Naive thymus-derived CD4-positive, alpha-beta T cell (primary cell): ENCODE measurements around the gene LGALSL. TPM values are rescaled to one million over a fixed set of nuclear protein-coding genes. Genes with fewer than 3 reads are reported as not detected.

ENCODE experiments used
- ATAC-seq: fragments of 150-1000 bp; cut with Tn5 transposase; 2 replicates; pipeline ENCODE4 v1.10.0; 2021; ENCODE audit warnings: mild to moderate bottlenecking, moderate library complexity
- CTCF ChIA-PET: fragments of 350-600 bp; sonication (Branson Sonifier 250); formaldehyde crosslinking; loops from one replicate; lab custom pipeline; 2021; ENCODE audit warnings: antibody characterized with exemption; lab: Charles Lee
- POLR2A ChIA-PET: fragments of 350-600 bp; sonication (Branson Sonifier 250); formaldehyde crosslinking; loops from one replicate; lab custom pipeline; 2021; ENCODE audit warnings: antibody characterized with exemption, inconsistent platforms; lab: Charles Lee
- DNase-seq, 9 donors: peaks; one replicate each; pipeline versions ENCODE4 v3.0.0 to v3.0.0-alpha.2; 2020 to 2022; ENCODE audit warnings: mixed read lengths in 1 of 9
- H3K27ac ChIP-seq: one replicate; pipeline ENCODE4 v1.7.0; 2013; ENCODE audit warnings: mild to moderate bottlenecking, low read depth, low read length, moderate library complexity
- H3K27me3 ChIP-seq, 2 donors: one replicate each; pipeline ENCODE4 v1.7.0; 2013; ENCODE audit warnings: low read length in 2 of 2, mild to moderate bottlenecking in 2 of 2, moderate library complexity in 2 of 2; ENCODE audit not compliant: control insufficient read depth in 2 of 2, insufficient read depth in 2 of 2
- H3K36me3 ChIP-seq, 3 experiments: 1 replicate in 2 of 3; 2 replicates in 1 of 3; pipeline ENCODE4 v1.7.0; 2013; ENCODE audit warnings: low read length in 3 of 3, mild to moderate bottlenecking in 3 of 3, moderate library complexity in 1 of 3; ENCODE audit not compliant: insufficient read depth in 3 of 3, control insufficient read depth in 2 of 3
- H3K4me1 ChIP-seq, 2 donors: one replicate each; pipeline ENCODE4 v1.7.0; 2013; ENCODE audit warnings: low read length in 2 of 2, mild to moderate bottlenecking in 2 of 2, moderate library complexity in 1 of 2; ENCODE audit not compliant: control insufficient read depth in 2 of 2, insufficient read depth in 2 of 2
- H3K4me3 ChIP-seq: 2 replicates; pipeline ENCODE4 v1.7.0; 2013; ENCODE audit warnings: mild to moderate bottlenecking, low read length
- H3K9me3 ChIP-seq, 3 experiments: 1 replicate in 2 of 3; 2 replicates in 1 of 3; pipeline ENCODE4 v1.7.0; 2013; ENCODE audit warnings: low read length in 3 of 3; ENCODE audit not compliant: control insufficient read depth in 2 of 3
- H3K27ac Mint-ChIP-seq, 9 donors: one replicate each; pipeline ENCODE4 v1.8.0; 2020 to 2022; ENCODE audit warnings: mixed read lengths in 9 of 9, mild to moderate bottlenecking in 8 of 9, moderate library complexity in 5 of 9, inconsistent platforms in 2 of 9
- H3K27me3 Mint-ChIP-seq, 5 donors: one replicate each; pipeline ENCODE4 v1.8.0; 2021 to 2022; ENCODE audit warnings: mixed read lengths in 5 of 5, mild to moderate bottlenecking in 1 of 5
- H3K36me3 Mint-ChIP-seq, 5 donors: one replicate each; pipeline ENCODE4 v1.8.0; 2020 to 2022; ENCODE audit warnings: mixed read lengths in 5 of 5, mild to moderate bottlenecking in 3 of 5, inconsistent platforms in 1 of 5
- H3K4me1 Mint-ChIP-seq, 7 donors: one replicate each; pipeline ENCODE4 v1.8.0; 2020 to 2022; ENCODE audit warnings: mixed read lengths in 7 of 7, mild to moderate bottlenecking in 3 of 7, inconsistent platforms in 1 of 7
- H3K4me3 Mint-ChIP-seq, 10 donors: one replicate each; pipeline ENCODE4 v1.8.0; 2020 to 2022; ENCODE audit warnings: mild to moderate bottlenecking in 10 of 10, mixed read lengths in 10 of 10, moderate library complexity in 6 of 10, inconsistent platforms in 2 of 10
- H3K9me3 Mint-ChIP-seq, 11 donors: one replicate each; pipeline ENCODE4 v1.8.0; 2020 to 2022; ENCODE audit warnings: mixed read lengths in 11 of 11, mild to moderate bottlenecking in 4 of 11, inconsistent platforms in 1 of 11, moderate library complexity in 1 of 11
- intact Hi-C, 2 donors: fragments of 100-400 bp; cut with micrococcal nuclease; formaldehyde crosslinking; loops; one replicate each; pipeline ENCODE4 v1.15.1; 2023
- polyA plus RNA-seq, 2 donors: library from polyadenylated mRNA; unstranded; fragments of 300-500 nt; fragmentation: Illumina TruSeq; gene quantifications; one replicate each; pipeline ENCODE4 v1.2.3, GENCODE V29; 2021
- total RNA-seq, 6 experiments: library from RNA in 5 of 6; stranded (reverse) in 5 of 6; gene quantifications; 1 replicate in 5 of 6; 2 replicates in 1 of 6; pipeline ENCODE4 v1.2.3 and lab custom pipeline; 2021 to 2026

LGALSL gene
- total and polyA plus RNA-seq, 7 experiments from 2014 or later = 0.11 to 1.5 (median 0.41) TPM; not detected in 1

DNA sequence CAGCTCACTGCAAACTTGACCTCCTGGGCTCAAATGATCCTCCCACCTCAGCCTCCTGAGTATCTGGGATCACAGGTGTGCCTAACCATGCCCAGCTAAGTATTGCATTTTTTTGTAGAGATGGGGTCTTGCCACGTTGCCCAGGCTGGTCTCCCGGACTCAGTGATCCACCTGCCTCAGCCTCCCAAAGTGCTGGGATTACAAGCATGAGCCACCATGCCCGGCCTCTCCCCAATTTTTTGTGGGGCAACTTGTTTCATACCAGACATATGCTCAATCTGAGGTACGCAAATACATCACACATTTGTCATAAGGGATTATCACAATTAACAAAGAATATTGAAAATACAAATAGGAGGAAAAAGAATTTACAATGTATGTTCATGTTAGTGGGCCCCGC, 27.7 kb downstream of the LGALSL start:
- POLR2A ChIA-PET = no interaction called here
- H3K36me3 Mint-ChIP-seq = no peaks in the 10 kb centered on the region
- H3K27me3 Mint-ChIP-seq = peaks cover 0 to 16% (median 0%) of the 10 kb centered on the region in 5 donors

DNA sequence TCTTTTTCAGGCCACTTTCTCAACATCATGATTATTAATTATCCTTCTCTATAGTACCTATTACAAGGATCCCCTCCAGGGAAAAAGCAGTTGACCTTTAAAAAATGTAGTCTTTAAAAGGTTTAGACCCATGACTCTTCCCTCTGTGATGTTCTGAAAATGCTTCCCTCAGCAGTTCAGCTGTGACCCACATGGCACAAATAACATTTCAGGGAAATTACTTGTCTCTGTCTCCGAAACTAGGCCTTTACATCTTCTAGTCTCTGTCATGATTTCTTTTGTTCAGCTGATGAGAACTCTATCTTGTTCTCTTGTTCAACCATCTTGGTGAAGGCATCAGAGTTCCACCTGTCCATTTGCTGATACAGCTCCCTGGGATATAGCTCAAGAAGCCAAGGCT, 28.3 kb downstream of the LGALSL start:
- no peak overlapping the region for H3K27ac Mint-ChIP-seq
- H3K4me1 Mint-ChIP-seq = peaks cover 0 to 36% (median 5%) of the 10 kb centered on the region in 7 donors
- Histone ChIP-seq H3K27me3 (no peaks in the 10 kb centered on the region), H3K4me3 (no peak overlapping the region), H3K36me3 (no peaks in the 10 kb centered on the region), H3K9me3 (no peaks in the 10 kb centered on the region), H3K4me1 (no peaks in the 10 kb centered on the region), H3K27ac (no peak overlapping the region)
- no peaks in the 10 kb centered on the region for H3K36me3 Mint-ChIP-seq
- no peak overlapping the region for H3K4me3 Mint-ChIP-seq
- intact Hi-C loops = no loop called here
- CTCF ChIA-PET = interaction anchor here (0.5 to 2.0 kb wide), 3 partner anchors 151 to 648 kb away, joined by 3 to 9 read pairs (median 5); no protein-coding TSS in a partner anchor
- POLR2A ChIA-PET = interaction anchor here (0.7 kb wide), 1 partner anchor 20 kb away, joined by 5 read pairs; no protein-coding TSS in a partner anchor
- H3K27me3 Mint-ChIP-seq = peaks cover 0 to 20% (median 0%) of the 10 kb centered on the region in 5 donors
- no peak for DNase-seq
- no peak for ATAC-seq
- H3K9me3 Mint-ChIP-seq = no peaks in the 10 kb centered on the region

More for the DNA sequence above, 27.7 kb downstream of the LGALSL start:
- intact Hi-C loops = no loop called here
- no peaks in the 10 kb centered on the region for H3K4me1 ChIP-seq
- CTCF ChIA-PET = interaction anchor here (0.5 to 2.0 kb wide), 3 partner anchors 151 to 648 kb away, joined by 3 to 9 read pairs (median 5); no protein-coding TSS in a partner anchor
- no peak for ATAC-seq
- no peaks in the 10 kb centered on the region for H3K27me3 ChIP-seq
- H3K9me3 Mint-ChIP-seq = no peaks in the 10 kb centered on the region
- H3K9me3 ChIP-seq = no peaks in the 10 kb centered on the region
- DNase-seq = no peak
- H3K4me3 Mint-ChIP-seq = no peak overlapping the region
- no peak overlapping the region for H3K27ac ChIP-seq
- no peak overlapping the region for H3K4me3 ChIP-seq
- no peak overlapping the region for H3K27ac Mint-ChIP-seq
- H3K4me1 Mint-ChIP-seq = peaks cover 0 to 36% (median 5%) of the 10 kb centered on the region in 7 donors
- no peaks in the 10 kb centered on the region for H3K36me3 ChIP-seq

DNA sequence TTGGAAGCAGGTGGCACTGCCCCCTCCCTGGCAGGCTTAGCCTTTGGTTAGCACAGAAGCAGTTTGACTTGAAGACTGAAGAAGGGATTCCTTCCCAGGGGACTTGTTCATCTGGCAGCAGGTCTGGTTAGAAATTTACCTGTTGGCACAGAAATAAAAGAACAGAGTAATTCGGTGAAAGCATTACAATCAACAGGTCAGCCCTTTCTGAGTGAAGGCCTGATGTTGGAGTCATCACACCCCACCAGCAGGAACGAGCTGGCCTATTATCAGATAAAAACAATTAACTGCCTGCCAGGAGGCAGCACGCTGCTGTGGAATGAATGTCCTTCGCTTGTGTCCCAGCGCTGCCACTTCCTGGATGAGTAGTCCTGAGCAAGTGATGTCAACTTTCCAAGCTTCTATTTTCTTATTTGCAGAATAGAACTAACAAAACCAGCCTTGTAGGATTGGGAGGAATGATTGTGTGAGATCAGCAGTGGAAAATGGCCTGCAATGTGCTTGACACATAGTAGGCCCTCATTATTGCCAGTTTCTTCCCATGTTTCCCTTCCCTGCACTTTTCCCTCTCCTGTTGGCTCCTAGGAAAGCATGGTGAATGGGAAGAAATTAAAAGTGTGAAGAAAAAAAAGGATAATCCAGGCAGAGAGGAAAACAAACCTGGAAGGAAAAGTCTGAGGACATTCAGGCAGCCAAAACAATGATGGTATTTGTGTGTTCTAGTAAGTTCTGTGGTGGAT, 29.0 kb downstream of the LGALSL start:
- Mint-ChIP-seq H3K4me3 (no peak overlapping the region), H3K9me3 (no peaks in the 10 kb centered on the region), H3K36me3 (no peaks in the 10 kb centered on the region), H3K27me3 (peaks cover 0 to 21% (median 0%) of the 10 kb centered on the region in 5 donors), H3K4me1 (peaks cover 0 to 30% (median 5%) of the 10 kb centered on the region in 7 donors), H3K27ac (no peak overlapping the region)
- intact Hi-C loops = no loop called here
- DNase-seq (no peak), ATAC-seq (no peak)
- H3K27me3 ChIP-seq = no peaks in the 10 kb centered on the region
- H3K4me1 ChIP-seq = no peaks in the 10 kb centered on the region
- H3K36me3 ChIP-seq = no peaks in the 10 kb centered on the region
- CTCF ChIA-PET = interaction anchor here (1.1 to 1.5 kb wide), 2 partner anchors 11 to 432 kb away, joined by 3 to 5 read pairs; no protein-coding TSS in a partner anchor
- no peaks in the 10 kb centered on the region for H3K9me3 ChIP-seq
- POLR2A ChIA-PET = interaction anchor here (0.7 kb wide), 1 partner anchor 20 kb away, joined by 5 read pairs; no protein-coding TSS in a partner anchor
- H3K4me3 ChIP-seq = no peak overlapping the region
- no peak overlapping the region for H3K27ac ChIP-seq

DNA sequence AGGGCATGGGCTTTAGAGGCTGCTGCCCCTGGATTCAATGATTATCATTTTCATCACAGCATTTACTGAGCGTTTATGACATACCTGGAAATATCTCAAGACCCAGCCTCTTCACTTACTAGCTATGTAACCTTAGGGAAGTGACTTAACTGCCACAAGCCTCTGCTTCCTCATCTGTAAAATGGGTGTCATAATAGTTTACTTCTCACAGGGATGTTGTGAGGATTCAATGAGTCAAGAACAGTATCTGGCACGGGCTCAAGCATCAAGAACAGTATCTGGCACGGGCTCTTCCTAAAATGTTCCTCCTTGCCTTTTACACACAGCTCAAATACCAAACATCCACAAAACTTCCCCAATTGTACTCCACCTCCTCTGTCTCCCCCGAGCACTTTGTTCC, 31.4 kb downstream of the LGALSL start:
- ChIA-PET CTCF (interaction anchor here (0.5 to 6.0 kb wide), 8 partner anchors 16 to 435 kb away, joined by 3 to 94 read pairs (median 4); no protein-coding TSS in a partner anchor), POLR2A (no interaction called here)
- no peak overlapping the region for H3K4me3 ChIP-seq
- H3K36me3 ChIP-seq = no peaks in the 10 kb centered on the region
- intact Hi-C loops = loop anchor here in 1 of 2 donors (5.0 kb wide), 1 partner anchor 793 kb away; no protein-coding TSS in a partner anchor
- Mint-ChIP-seq H3K27me3 (peaks cover 0 to 23% (median 0%) of the 10 kb centered on the region in 5 donors), H3K9me3 (no peaks in the 10 kb centered on the region), H3K27ac (peak overlapping the region in 2 of 9 donors; percentile 0 to 78), H3K36me3 (no peaks in the 10 kb centered on the region), H3K4me1 (peaks cover 3 to 22% (median 9%) of the 10 kb centered on the region in 7 donors), H3K4me3 (no peak overlapping the region)
- H3K27me3 ChIP-seq = no peaks in the 10 kb centered on the region
- H3K9me3 ChIP-seq = no peaks in the 10 kb centered on the region
- no peak overlapping the region for H3K27ac ChIP-seq
- ATAC-seq (no peak), DNase-seq (no peak)
- no peaks in the 10 kb centered on the region for H3K4me1 ChIP-seq

DNA sequence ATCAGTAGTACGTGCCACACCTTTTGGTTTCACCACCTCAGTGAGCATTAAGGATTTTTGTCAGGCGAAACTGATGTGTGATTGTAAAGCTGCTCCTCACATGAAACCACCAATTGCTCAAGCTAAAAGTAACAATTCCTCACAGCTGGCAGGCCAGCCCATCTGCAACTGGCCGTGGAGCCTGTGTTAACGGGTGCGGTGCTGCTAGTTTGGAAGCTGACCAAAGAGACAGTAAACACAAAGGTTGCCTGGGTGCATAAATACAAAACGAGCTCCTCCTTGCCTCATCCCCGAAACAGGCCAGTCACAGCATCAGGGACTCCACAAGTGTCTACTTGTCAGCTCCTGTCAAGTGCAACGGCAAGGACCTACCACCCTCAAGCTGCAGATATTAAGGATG, 32.0 kb downstream of the LGALSL start:
- Histone ChIP-seq H3K36me3 (no peaks in the 10 kb centered on the region), H3K9me3 (no peaks in the 10 kb centered on the region), H3K27ac (no peak overlapping the region), H3K4me3 (no peak overlapping the region), H3K27me3 (no peaks in the 10 kb centered on the region), H3K4me1 (no peaks in the 10 kb centered on the region)
- H3K9me3 Mint-ChIP-seq = no peaks in the 10 kb centered on the region
- H3K27ac Mint-ChIP-seq = peak overlapping the region in 1 of 9 donors; percentile 0
- ChIA-PET CTCF (interaction anchor here (0.8 to 6.0 kb wide), 7 partner anchors 16 to 436 kb away, joined by 3 to 94 read pairs (median 4); no protein-coding TSS in a partner anchor), POLR2A (no interaction called here)
- DNase-seq = no peak
- intact Hi-C loops = loop anchor here in 1 of 2 donors (5.0 kb wide), 1 partner anchor 794 kb away; no protein-coding TSS in a partner anchor
- ATAC-seq = no peak
- peaks cover 0 to 23% (median 0%) of the 10 kb centered on the region in 5 donors for H3K27me3 Mint-ChIP-seq
- H3K4me3 Mint-ChIP-seq = no peak overlapping the region
- no peaks in the 10 kb centered on the region for H3K36me3 Mint-ChIP-seq
- H3K4me1 Mint-ChIP-seq = peaks cover 3 to 18% (median 9%) of the 10 kb centered on the region in 7 donors

DNA sequence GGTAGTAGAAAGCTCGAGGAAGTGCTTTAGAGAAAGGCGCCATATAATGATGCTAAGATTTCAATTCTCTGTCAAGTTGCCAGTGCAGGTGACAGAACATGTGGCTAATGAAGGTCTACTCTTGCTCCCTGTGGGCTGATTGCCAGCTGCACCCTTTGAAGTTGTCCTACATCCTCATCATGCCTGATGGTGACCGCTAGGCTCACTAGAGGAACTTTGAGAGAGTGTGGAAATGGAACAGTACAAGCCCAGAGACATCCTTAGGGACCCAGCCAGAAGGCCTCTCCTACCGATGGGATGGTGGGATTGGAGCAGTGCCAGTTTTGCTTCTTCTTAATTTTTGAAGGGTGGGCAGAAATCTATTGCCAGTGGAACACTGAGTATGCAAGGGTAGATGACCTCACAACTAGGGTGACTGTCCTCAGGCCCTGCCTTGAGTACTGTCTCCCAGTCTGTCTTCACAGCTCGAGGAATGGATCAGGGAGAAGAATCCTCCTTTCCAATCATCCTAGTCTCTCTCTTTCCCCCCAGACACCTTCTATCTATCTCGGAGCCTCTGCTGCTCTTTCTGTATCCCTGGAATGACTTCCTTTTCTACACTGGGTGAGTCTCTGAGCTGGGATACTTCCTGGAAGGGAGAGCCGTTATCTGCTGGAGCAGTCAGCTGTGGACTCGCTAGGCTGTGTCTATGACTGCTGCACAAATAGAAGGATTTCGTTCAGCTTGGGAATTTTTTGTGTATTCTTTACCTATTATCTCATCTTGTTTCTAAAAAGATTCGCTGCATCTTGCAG, 33.5 kb downstream of the LGALSL start:
- Mint-ChIP-seq H3K4me1 (peaks cover 3 to 16% (median 9%) of the 10 kb centered on the region in 7 donors), H3K27me3 (peaks cover 0 to 32% (median 0%) of the 10 kb centered on the region in 5 donors), H3K27ac (peak overlapping the region in 1 of 9 donors; percentile 33), H3K4me3 (no peak overlapping the region), H3K9me3 (no peaks in the 10 kb centered on the region), H3K36me3 (no peaks in the 10 kb centered on the region)
- no peak overlapping the region for H3K4me3 ChIP-seq
- intact Hi-C loops = loop anchor here (1.0 to 5.0 kb wide), 5 partner anchors 31 to 795 kb away; no protein-coding TSS in a partner anchor
- CTCF ChIA-PET = interaction anchor here (0.6 to 6.0 kb wide), 20 partner anchors 8 to 516 kb away, joined by 3 to 94 read pairs (median 4); no protein-coding TSS in a partner anchor
- DNase-seq (peak in 1 of 9 donors; percentile 5), ATAC-seq (no peak)
- no peaks in the 10 kb centered on the region for H3K36me3 ChIP-seq
- H3K27me3 ChIP-seq = no peaks in the 10 kb centered on the region
- POLR2A ChIA-PET = interaction anchor here (0.8 kb wide), 1 partner anchor 434 kb away, joined by 3 read pairs; no protein-coding TSS in a partner anchor
- no peak overlapping the region for H3K27ac ChIP-seq
- no peaks in the 10 kb centered on the region for H3K9me3 ChIP-seq
- no peaks in the 10 kb centered on the region for H3K4me1 ChIP-seq
